Fibroblast of peridontal ligament (primary cell): ENCODE data around the gene KRT81.
"Not testable (repeated sequence)": the region's sequence is repeated elsewhere in the genome, so short reads cannot be mapped to it uniquely, and the experiment has no call there.

Experiments used
- DNase-seq: peaks from one replicate; pipeline ENCODE4 v3.0.0-alpha.2; 2010; ENCODE audit errors: extremely low read depth

KRT81 gene

DNA sequence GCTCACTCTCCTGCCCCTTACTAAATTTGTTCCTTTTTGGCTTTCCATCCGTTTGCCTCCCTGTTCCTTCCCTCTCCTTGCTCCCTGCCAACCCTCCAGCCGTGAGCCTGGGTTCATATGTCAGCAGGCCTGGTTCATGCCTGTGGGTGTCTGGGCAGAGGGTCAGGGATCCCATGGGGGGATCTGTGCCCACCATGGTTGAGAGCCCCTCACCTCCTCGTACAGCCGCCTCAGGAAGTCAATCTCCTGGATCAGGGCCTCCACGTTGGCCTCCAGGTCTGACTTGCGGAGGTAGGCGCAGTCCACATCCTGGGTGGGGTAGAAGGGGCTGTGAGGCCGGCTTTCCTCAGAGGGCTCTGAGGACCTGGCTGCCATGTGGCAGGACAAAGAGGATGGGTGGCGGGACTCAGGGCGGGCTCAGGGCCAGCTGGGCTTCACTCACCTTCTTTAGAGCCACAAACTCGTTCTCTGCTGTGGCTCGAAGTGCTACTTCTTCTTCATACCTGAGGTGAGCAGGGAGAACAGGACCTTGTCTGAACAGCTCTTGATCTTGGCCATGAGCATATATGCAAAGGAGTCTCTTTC lies 26.2 kb upstream of the KRT81 start:
- DNase-seq, result no peak

DNA sequence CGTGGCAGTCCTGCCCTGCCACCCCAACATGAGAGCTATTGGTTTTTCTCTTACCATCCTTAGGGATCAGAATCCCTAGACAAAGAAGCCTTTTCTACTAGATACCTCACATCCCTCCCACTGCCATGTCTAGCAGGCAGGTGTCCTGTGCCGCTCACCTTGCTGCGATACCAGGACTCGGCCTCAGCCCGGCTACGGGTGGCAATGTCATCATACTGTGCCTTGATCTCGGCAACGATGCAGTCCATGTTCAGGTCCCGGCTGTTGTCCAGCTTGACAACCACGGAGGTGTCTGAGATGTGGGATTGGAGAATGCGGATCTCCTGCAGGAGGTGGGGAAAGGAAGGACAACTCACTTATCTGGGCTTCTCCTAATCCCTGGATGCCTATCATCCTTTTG lies 25.4 kb upstream of the KRT81 start:
- no peak for DNase-seq

DNA sequence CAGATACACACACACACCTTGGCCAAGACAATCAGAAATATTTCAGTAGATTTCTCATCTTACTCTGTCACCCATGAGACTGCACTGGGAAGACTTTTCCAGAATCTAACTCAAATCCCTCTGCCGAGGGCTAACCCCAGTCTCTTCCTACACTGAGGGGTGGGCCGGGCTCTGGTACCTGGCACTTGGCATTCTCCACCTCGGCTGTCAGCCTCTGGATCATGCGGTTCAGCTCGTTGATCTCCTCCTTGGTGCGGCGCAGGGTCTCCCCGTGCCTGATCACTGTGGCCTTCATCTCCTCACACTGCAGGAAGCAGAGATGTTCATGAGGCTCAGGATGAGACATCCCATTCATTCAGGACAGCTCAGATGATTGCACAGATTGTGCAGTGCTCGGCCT lies 25.0 kb upstream of the KRT81 start:
- no peak for DNase-seq

DNA sequence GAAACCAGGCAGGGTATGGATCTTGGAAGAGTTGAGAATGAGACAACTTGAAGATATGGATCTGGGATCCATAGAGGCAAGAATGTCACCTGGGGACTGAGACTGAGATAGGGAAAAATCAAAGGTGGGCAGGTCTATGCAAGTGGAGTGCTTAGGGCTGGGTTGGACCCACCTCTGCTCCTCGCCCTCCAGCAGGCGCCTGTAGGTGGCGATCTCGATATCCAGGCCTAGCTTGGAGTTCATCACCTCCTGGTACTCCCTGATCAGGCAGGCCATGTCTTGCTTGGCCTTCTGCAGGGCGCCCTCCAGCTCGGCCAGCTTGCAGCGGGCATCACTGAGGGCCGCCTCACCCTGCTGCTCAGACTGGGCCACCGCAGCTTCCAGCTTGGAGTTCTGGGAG lies 24.4 kb upstream of the KRT81 start:
- DNase-seq, result not testable (repeated sequence)

DNA sequence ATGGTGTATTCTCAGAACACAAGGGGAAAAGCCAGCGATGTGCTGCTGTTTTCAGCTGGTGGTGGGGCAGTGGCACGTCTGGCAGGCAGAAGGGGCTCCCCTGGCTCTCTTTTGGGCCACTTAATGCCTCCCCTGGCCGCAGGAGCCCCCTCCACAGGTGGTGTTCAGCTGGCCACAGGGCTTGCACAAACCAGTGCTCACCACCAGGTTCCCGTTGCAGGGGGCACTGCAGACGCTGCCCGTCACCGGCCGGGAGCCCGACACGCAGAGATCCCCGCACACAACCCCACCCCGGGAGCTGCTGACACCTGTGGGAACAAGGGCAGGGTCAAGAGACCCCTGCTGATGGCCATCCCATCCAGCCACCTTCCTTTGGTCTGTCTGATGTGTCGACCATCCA lies 23.2 kb upstream of the KRT81 start:
- DNase-seq, result no peak

DNA sequence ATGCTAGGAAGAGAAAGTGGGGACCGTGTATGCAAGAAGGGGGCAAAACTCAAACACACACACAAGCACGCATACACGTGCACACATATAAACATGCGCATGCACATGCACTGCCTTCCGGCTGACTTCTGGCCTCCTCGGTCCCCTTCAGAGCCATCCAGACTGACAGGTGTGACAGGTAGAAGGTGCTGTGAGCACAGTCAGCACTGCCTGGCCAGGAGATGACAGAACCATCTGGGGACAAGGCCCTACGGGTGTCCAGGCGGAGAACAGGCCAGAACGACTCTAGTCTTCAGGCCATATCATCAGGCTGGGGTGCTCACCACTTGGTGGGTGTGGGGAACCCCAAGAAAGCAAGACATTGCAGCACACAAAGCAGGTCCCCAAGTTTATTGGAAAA lies 22.6 kb upstream of the KRT81 start:
- no peak for DNase-seq

- no peak for DNase-seq
These were observed 22.1 kb upstream of the KRT81 start for GRCh38 chr12:52313461-52313860.

DNA sequence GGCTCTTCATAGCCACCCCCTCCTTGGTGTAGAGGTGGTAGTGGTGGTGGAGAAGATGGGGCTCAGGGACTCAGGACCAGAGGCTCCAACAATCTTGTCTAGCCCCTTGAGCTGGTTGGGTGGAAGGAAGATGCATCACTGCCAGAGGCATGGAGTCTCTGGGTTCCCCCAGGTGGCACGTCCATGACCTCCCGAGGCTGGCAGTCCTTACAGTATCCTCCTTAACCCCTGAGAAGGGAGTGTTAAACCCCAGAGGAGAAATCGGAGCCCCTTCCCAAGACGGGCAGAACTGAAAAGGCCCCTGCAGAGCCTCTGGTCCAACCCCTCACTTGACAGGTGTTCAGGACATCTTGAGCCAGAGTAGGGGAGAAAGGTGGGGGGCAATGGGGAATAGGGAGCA lies 20.8 kb upstream of the KRT81 start:
- no peak for DNase-seq

GRCh38 chr12:52311285-52311648 lies 19.9 kb upstream of the KRT81 start:
- DNase-seq, result no peak

GRCh38 chr12:52310622-52311284 lies 19.4 kb upstream of the KRT81 start:
- DNase-seq, result no peak

GRCh38 chr12:52308806-52309425 lies 17.6 kb upstream of the KRT81 start:
- DNase-seq, result no peak

GRCh38 chr12:52307836-52308805 lies 16.8 kb upstream of the KRT81 start:
- peak; percentile 17 for DNase-seq

DNA sequence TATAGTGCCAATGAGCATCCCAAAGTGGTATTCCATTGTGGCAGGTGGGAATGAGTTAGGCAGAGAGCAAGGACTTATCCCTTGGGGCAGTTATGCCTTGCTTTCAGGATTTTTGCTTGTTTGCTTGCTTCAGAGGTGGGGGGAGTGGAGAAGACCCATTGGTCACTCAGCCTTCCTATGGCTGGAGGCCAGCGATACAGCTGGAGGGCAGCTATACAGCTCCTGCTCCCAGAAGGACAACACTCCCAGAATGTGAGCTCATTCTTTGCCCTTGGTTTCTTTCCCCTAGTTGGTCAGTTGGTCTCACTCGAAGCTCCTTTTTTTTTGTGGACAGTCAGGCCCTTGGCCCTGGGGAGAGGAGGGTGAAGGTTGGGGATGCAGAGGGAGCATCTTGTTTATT lies 15.4 kb upstream of the KRT81 start:
- DNase-seq, result no peak

DNA sequence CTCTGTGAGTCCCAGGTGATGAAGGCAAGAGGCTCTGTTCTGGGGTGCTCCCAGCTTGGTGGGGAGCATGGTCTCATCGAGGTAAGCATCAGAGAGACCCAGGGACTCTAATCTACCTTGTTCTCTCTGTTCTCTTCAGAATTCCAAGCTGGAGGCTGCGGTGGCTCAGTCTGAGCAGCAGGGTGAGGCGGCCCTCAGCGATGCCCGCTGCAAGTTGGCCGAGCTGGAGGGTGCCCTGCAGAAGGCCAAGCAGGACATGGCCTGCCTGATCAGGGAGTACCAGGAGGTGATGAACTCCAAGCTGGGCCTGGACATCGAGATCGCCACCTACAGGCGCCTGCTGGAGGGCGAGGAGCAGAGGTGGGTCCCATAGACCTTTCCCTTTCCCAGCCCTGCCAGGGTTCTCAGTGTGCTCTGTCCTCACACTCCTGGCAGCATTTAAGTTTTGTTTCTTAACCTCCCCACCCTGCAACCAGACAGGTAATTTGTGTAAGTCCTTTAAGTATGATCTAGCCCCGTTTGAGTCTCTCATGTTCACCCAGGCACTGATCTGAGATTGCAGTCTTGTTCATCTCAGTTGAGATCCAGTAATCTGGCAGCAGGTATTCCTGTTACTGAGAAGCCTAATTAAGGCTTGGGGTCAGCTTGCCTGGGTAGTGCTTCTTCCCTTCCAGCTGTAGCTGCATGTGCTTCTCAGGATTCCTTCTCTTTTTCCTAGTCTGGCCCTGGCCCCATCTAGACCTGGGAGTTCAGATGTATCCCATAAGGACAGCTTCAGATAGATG lies 14.8 kb upstream of the KRT81 start:
- no peak for DNase-seq

DNA sequence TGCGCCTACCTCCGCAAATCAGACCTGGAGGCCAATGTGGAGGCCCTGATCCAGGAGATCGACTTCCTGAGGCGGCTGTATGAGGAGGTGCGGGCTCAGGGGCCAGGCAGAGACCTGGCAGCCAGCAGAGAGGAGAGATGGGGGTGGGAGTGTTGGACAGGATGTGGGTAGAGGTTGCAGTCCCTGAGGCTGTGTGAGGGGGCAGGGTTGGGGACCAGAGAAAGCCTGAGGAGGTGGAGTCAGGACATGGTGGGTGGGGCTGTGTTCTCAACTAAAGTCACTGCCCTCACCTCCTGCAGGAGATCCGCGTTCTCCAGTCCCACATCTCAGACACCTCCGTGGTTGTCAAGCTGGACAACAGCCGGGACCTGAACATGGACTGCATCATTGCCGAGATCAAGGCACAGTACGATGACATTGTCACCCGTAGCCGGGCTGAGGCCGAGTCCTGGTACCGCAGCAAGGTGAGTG lies 13.6 kb upstream of the KRT81 start:
- DNase-seq, result not testable (repeated sequence)

DNA sequence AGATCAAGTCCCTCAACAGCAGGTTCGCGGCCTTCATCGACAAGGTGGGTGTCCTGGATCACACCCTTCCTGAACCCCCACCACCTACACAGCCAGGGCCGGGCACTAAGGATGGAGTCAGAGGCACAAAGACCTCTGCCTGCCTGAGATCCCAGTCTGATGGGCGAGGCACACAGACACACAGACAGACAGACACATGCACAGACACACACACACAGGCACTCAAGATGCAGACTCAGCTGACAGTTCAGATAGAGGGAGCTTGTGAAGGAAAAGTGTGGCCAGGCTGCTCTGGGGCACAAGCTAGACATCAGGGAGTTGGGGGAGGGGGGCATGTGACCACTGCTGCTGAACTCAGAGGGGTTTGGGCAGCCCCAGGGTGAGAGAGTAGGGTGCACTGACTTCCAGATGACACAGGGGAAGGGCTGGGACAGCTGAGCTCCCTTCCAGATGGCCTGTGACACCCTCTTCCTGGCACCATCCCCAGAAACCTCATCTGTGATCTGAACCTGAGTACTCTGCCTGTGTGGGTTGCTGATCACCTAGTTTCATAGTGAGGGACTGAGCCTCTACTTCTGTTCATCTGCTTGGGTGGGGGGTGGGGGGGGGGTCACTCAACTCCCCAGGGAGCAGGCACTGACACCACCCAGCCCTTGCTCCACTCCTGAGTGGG lies 11.0 kb upstream of the KRT81 start:
- DNase-seq, result not testable (repeated sequence)

DNA sequence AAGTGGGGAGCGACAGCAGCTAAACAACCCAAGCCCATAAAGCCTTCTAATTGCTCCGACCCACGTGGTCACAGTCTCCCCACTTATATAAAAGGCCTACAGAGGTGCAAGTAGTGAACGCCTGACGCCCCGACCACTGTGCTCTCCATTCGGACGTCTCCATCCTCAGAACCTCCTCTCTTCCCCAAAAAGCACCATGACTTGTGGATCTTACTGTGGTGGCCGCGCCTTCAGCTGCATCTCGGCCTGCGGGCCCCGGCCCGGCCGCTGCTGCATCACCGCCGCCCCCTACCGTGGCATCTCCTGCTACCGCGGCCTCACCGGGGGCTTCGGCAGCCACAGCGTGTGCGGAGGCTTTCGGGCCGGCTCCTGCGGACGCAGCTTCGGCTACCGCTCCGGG lies 10.4 kb upstream of the KRT81 start:
- DNase-seq, result not testable (repeated sequence)

DNA sequence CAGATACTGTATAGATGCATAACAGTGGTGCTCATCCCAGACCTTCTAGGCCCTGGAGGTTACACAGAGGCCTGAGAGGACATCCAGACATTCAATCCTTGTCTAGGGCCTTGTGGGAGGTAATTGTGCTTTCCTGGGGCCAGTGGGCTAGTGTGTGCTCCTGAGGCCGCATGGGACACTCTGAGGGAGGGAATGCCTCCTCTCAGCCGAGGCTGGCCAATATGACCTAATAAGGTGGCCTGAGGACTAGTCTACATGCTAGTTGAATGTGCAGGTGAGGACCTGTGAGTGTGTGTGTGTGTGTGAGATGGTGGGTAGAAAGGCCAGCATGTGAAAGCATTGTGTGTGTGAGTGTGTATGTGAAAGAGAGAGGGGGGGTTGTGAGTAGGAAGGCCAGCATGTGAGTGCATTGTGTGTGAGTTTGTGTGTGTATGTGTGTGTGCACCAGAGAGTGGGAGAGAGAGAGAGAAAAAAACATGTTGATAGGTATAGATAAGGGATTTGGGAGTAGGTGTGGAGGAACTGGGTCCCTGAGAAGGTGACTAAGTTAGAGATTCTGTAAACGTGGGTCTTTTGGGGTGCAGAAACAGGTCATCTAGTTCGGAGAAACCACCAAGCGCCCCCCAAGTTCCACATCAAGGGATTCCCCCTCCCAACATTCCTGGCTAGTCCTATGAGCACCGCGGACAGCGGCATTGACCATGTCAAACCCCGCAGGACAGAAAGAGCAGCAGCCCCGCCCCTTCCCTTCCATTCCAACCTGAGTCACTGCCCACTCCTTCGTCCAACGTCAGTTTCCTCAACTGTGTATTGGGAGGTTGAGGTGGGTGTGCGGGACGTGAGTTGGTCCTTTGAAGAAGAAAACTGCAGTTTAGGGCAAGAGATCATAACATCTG lies 9.7 kb upstream of the KRT81 start:
- DNase-seq, result no peak

DNA sequence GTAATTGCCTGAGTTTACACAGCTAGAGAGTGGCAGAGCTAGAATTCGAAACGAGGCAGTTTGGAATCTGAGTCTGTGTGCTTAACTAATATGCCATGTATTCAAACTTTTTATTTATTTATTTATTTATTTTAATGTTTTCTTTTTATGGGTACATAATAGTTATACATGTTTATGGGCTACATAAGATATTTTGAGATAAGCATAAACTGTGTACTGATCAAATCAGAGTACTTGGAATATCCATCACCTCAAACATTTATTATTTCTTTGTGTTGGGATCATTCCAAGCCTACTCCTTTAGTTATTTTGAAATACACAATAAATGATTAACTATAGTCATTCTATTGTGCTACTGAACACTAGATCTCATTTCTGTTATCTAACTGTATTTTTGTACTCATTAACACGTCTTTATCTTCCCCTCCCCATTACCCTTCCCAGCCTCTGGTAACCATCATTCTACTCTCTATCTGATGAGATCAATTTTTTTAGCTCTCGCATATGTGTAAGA lies 7.4 kb upstream of the KRT81 start:
- DNase-seq, result no peak
